ENCODE results near the gene QRSL1.
A peak's percentile ranks its signal among the peaks of the same experiment; 100 is the strongest.

QRSL1 gene

GRCh38 chr6:106666282-106667021 is 37.1 kb downstream of the QRSL1 start:
- Histone ChIP-seq H3K4me2 (peak overlapping the region; percentile 53), H3K36me3 (peaks cover 47% of the 10 kb centered on the region), H3K4me3 (no peak overlapping the region), H3K9ac (no peak overlapping the region), H3K27ac (peak overlapping the region; percentile 11; the same call in 1 of the 2 replicates), H4K20me1 (peaks cover 36% of the 10 kb centered on the region), H3K9me3 (no peaks in the 10 kb centered on the region; the same call in 1 of the 2 replicates), H3K4me1 (peaks cover 89% of the 10 kb centered on the region), H3K27me3 (no peaks in the 10 kb centered on the region)
- TF ChIP-seq Cebpa-rat (IDR thresholded peaks at IDR 0.05), result no peak

- Histone ChIP-seq H3K9ac (no peak overlapping the region), H3K9me3 (no peaks in the 10 kb centered on the region; the same call in 1 of the 2 replicates), H3K4me1 (peaks cover 83% of the 10 kb centered on the region), H4K20me1 (peaks cover 32% of the 10 kb centered on the region), H3K27me3 (no peaks in the 10 kb centered on the region), H3K4me3 (no peak overlapping the region), H3K4me2 (peak overlapping the region; percentile 53), H3K27ac (peak overlapping the region; percentile 11; the same call in 1 of the 2 replicates), H3K36me3 (peaks cover 42% of the 10 kb centered on the region)
- no peak for TF ChIP-seq Cebpa-rat (IDR thresholded peaks at IDR 0.05)
Measured at GRCh38 chr6:106667022-106667402, 37.6 kb downstream of the QRSL1 start.

- H3K27me3 ChIP-seq, result no peaks in the 10 kb centered on the region
- no peak overlapping the region for H3K9ac ChIP-seq
- H3K36me3 ChIP-seq, result peaks cover 9% of the 10 kb centered on the region
- no peak overlapping the region for H3K4me3 ChIP-seq
- no peaks in the 10 kb centered on the region for H3K9me3 ChIP-seq
- H3K4me2 ChIP-seq, result no peak overlapping the region
- peaks cover 51% of the 10 kb centered on the region for H3K4me1 ChIP-seq
- TF ChIP-seq Cebpa-rat (IDR thresholded peaks at IDR 0.05), result no peak
- H4K20me1 ChIP-seq, result peaks cover 8% of the 10 kb centered on the region; the same call in 1 of the 2 replicates
- no peak overlapping the region for H3K27ac ChIP-seq
Measured at GRCh38 chr6:106670236-106670635, 40.9 kb downstream of the QRSL1 start.

GRCh38 chr6:106671651-106672050 is 42.3 kb downstream of the QRSL1 start:
- Histone ChIP-seq H3K27ac (no peak overlapping the region), H3K9me3 (peaks cover 4% of the 10 kb centered on the region; the same call in 1 of the 2 replicates), H3K4me2 (no peak overlapping the region), H3K4me1 (peaks cover 37% of the 10 kb centered on the region), H3K27me3 (no peaks in the 10 kb centered on the region), H3K36me3 (no peaks in the 10 kb centered on the region; the same call in 1 of the 2 replicates), H4K20me1 (no peaks in the 10 kb centered on the region), H3K9ac (no peak overlapping the region), H3K4me3 (no peak overlapping the region)
- no peak for TF ChIP-seq Cebpa-rat (IDR thresholded peaks at IDR 0.05)

- H3K9me3 ChIP-seq, result peaks cover 10% of the 10 kb centered on the region
- no peaks in the 10 kb centered on the region for H3K36me3 ChIP-seq
- no peaks in the 10 kb centered on the region for H3K27me3 ChIP-seq
- peaks cover 17% of the 10 kb centered on the region for H3K4me1 ChIP-seq
- H4K20me1 ChIP-seq, result no peaks in the 10 kb centered on the region
- no peak overlapping the region for H3K27ac ChIP-seq
- no peak for TF ChIP-seq Cebpa-rat (IDR thresholded peaks at IDR 0.05)
- H3K4me3 ChIP-seq, result no peak overlapping the region
- H3K4me2 ChIP-seq, result no peak overlapping the region
- H3K9ac ChIP-seq, result no peak overlapping the region
Measured at GRCh38 chr6:106674541-106675229, 45.3 kb downstream of the QRSL1 start.

GRCh38 chr6:106677282-106677681 is 47.9 kb downstream of the QRSL1 start:
- TF ChIP-seq Cebpa-rat (IDR thresholded peaks at IDR 0.05), result no peak
- Histone ChIP-seq H4K20me1 (no peaks in the 10 kb centered on the region), H3K4me1 (peaks cover 10% of the 10 kb centered on the region), H3K4me2 (peak overlapping the region; percentile 16), H3K27ac (peak overlapping the region; percentile 11; the same call in 1 of the 2 replicates), H3K4me3 (no peak overlapping the region), H3K9me3 (peaks cover 10% of the 10 kb centered on the region), H3K9ac (no peak overlapping the region), H3K36me3 (no peaks in the 10 kb centered on the region), H3K27me3 (no peaks in the 10 kb centered on the region)

GRCh38 chr6:106684011-106684410 is 54.6 kb downstream of the QRSL1 start:
- Histone ChIP-seq H4K20me1 (no peaks in the 10 kb centered on the region), H3K27me3 (no peaks in the 10 kb centered on the region), H3K36me3 (no peaks in the 10 kb centered on the region), H3K27ac (peak overlapping the region; percentile 36; the same call in 1 of the 2 replicates), H3K4me3 (no peak overlapping the region), H3K9ac (no peak overlapping the region), H3K9me3 (no peaks in the 10 kb centered on the region), H3K4me1 (peaks cover 27% of the 10 kb centered on the region), H3K4me2 (peak overlapping the region; percentile 57; the same call in 1 of the 2 replicates)
- no peak for TF ChIP-seq Cebpa-rat (IDR thresholded peaks at IDR 0.05)

- Histone ChIP-seq H3K27me3 (no peaks in the 10 kb centered on the region), H3K4me3 (no peak overlapping the region), H3K9ac (no peak overlapping the region), H3K27ac (no peak overlapping the region), H3K4me1 (peaks cover 28% of the 10 kb centered on the region), H3K36me3 (no peaks in the 10 kb centered on the region), H3K9me3 (no peaks in the 10 kb centered on the region; the same call in 1 of the 2 replicates), H4K20me1 (no peaks in the 10 kb centered on the region), H3K4me2 (no peak overlapping the region)
- no peak for TF ChIP-seq Cebpa-rat (IDR thresholded peaks at IDR 0.05)
Measured at GRCh38 chr6:106685833-106686232, 56.5 kb downstream of the QRSL1 start.

GRCh38 chr6:106688177-106688951 is 59.0 kb downstream of the QRSL1 start:
- H3K4me3 ChIP-seq, result no peak overlapping the region
- H3K27me3 ChIP-seq, result no peaks in the 10 kb centered on the region
- H3K9me3 ChIP-seq, result no peaks in the 10 kb centered on the region; the same call in 1 of the 2 replicates
- no peak overlapping the region for H3K4me2 ChIP-seq
- no peaks in the 10 kb centered on the region for H3K36me3 ChIP-seq
- no peak overlapping the region for H3K9ac ChIP-seq
- no peaks in the 10 kb centered on the region for H4K20me1 ChIP-seq
- no peak overlapping the region for H3K27ac ChIP-seq
- H3K4me1 ChIP-seq, result peaks cover 21% of the 10 kb centered on the region
- no peak for TF ChIP-seq Cebpa-rat (IDR thresholded peaks at IDR 0.05)
